H9 (cell line): ENCODE results near the gene IL16. TPM values are rescaled to one million over a fixed set of nuclear protein-coding genes. Genes with fewer than 3 reads are reported as not detected.

ENCODE experiments used
- DNase-seq: peaks from one replicate; pipeline ENCODE4 v3.0.0-alpha.2; 2017
- H2AFZ ChIP-seq: one replicate; pipeline ENCODE4 v1.6.1; 2013; ENCODE audit warnings: mild to moderate bottlenecking, low read length, control low read depth, moderate library complexity
- H2AK5ac ChIP-seq: 2 replicates; pipeline ENCODE4 v1.6.1; 2013; ENCODE audit warnings: low read length, control low read depth, mixed read lengths; ENCODE audit not compliant: insufficient read length
- H2BK120ac ChIP-seq: one replicate; pipeline ENCODE4 v1.6.1; 2013; ENCODE audit warnings: low read depth, mild to moderate bottlenecking, low read length, control low read depth, inconsistent platforms; ENCODE audit not compliant: poor library complexity, severe bottlenecking
- H2BK12ac ChIP-seq: 2 replicates; pipeline ENCODE4 v1.6.1; 2013; ENCODE audit warnings: low read length, control low read depth, mixed read lengths, low read depth; ENCODE audit not compliant: insufficient read length
- H2BK15ac ChIP-seq: 2 replicates; pipeline ENCODE4 v1.6.1; 2013; ENCODE audit warnings: low read depth, low read length, control low read depth
- H2BK20ac ChIP-seq: one replicate; pipeline ENCODE4 v1.6.1; 2013; ENCODE audit warnings: low read depth, mild to moderate bottlenecking, low read length, control low read depth, inconsistent platforms; ENCODE audit not compliant: poor library complexity, severe bottlenecking
- H2BK5ac ChIP-seq: 2 replicates; pipeline ENCODE4 v1.6.1; 2013; ENCODE audit warnings: low read length, control low read depth, mixed read lengths; ENCODE audit not compliant: insufficient read length
- H3K14ac ChIP-seq: 2 replicates; pipeline ENCODE4 v1.6.1; 2013; ENCODE audit warnings: low read length, control low read depth; ENCODE audit not compliant: insufficient read depth
- H3K18ac ChIP-seq: 2 replicates; pipeline ENCODE4 v1.6.1; 2013; ENCODE audit warnings: low read depth, mild to moderate bottlenecking, mixed read lengths, low read length, control low read depth; ENCODE audit not compliant: insufficient read length
- H3K23ac ChIP-seq: 2 replicates; pipeline ENCODE4 v1.6.1; 2013; ENCODE audit warnings: low read length, control low read depth, mixed read lengths, low read depth; ENCODE audit not compliant: insufficient read length
- H3K23me2 ChIP-seq: 2 replicates; pipeline ENCODE4 v1.6.1; 2013; ENCODE audit warnings: low read depth, mild to moderate bottlenecking, mixed read lengths, low read length, control low read depth; ENCODE audit not compliant: insufficient read length, poor library complexity, severe bottlenecking
- H3K27ac ChIP-seq: 2 replicates; pipeline ENCODE4 v1.5.1; 2013; ENCODE audit warnings: low read length, control low read depth, mixed read lengths, low read depth; ENCODE audit not compliant: insufficient read length
- H3K27me3 ChIP-seq: 2 replicates; pipeline ENCODE4 v1.6.1; 2013; ENCODE audit warnings: low read length, control low read depth, inconsistent platforms; ENCODE audit not compliant: insufficient read depth
- H3K4ac ChIP-seq: 2 replicates; pipeline ENCODE4 v1.6.1; 2013; ENCODE audit warnings: low read depth, mild to moderate bottlenecking, control low read depth, inconsistent platforms, low read length, moderate library complexity
- H3K4me1 ChIP-seq: 2 replicates; pipeline ENCODE4 v1.6.1; 2013; ENCODE audit warnings: low read length, control low read depth, inconsistent platforms; ENCODE audit not compliant: insufficient read depth
- H3K4me2 ChIP-seq: 2 replicates; pipeline ENCODE4 v1.6.1; 2013; ENCODE audit warnings: low read length, control low read depth, mixed read lengths; ENCODE audit not compliant: insufficient read length, insufficient read depth
- H3K56ac ChIP-seq: 2 replicates; pipeline ENCODE4 v1.6.1; 2013; ENCODE audit warnings: low read depth, mild to moderate bottlenecking, mixed read lengths, low read length, control low read depth; ENCODE audit not compliant: insufficient read length
- H3K79me1 ChIP-seq: 2 replicates; pipeline ENCODE4 v1.6.1; 2013; ENCODE audit warnings: low read depth, mild to moderate bottlenecking, moderate library complexity, low read length, control low read depth, inconsistent platforms; ENCODE audit not compliant: insufficient read depth, poor library complexity, severe bottlenecking
- H3K79me2 ChIP-seq: 2 replicates; pipeline ENCODE4 v1.6.1; 2013; ENCODE audit warnings: low read length, control low read depth, inconsistent platforms; ENCODE audit not compliant: insufficient read depth
- H3K9ac ChIP-seq: 2 replicates; pipeline ENCODE4 v1.6.1; 2013; ENCODE audit warnings: low read length, control low read depth, mixed read lengths; ENCODE audit not compliant: insufficient read length; ENCODE audit errors: extremely low read depth
- H3K9me3 ChIP-seq: one replicate; pipeline ENCODE4 v1.6.1; 2013; ENCODE audit warnings: low read depth, low read length, inconsistent platforms; ENCODE audit not compliant: control insufficient read depth
- H3T11ph ChIP-seq: one replicate; pipeline ENCODE4 v1.6.1; 2013; ENCODE audit warnings: mild to moderate bottlenecking, low read length, control low read depth, inconsistent platforms
- H4K20me1 ChIP-seq: one replicate; pipeline ENCODE4 v1.6.1; 2013; ENCODE audit not compliant: control insufficient read depth, insufficient read length, insufficient read depth
- H4K5ac ChIP-seq: 2 replicates; pipeline ENCODE4 v1.6.1; 2013; ENCODE audit warnings: low read depth, mild to moderate bottlenecking, mixed read lengths, low read length, control low read depth; ENCODE audit not compliant: insufficient read length
- H4K8ac ChIP-seq: replicated peaks from 2 replicates; pipeline ENCODE4 v1.6.1; 2013; ENCODE audit warnings: low read length, control low read depth, mixed read lengths, low read depth; ENCODE audit not compliant: insufficient read length
- H4K91ac ChIP-seq: 2 replicates; pipeline ENCODE4 v1.6.1; 2013; ENCODE audit warnings: low read depth, mild to moderate bottlenecking, moderate library complexity, mixed read lengths, low read length, control low read depth; ENCODE audit not compliant: insufficient read length
- H3K27ac Mint-ChIP-seq, 3 experiments: 2 replicates in 2 of 3; 3 replicates in 1 of 3; pipeline ENCODE4 v1.8.0; 2020 to 2021; ENCODE audit warnings: mixed read lengths in 3 of 3, mild to moderate bottlenecking in 1 of 3, moderate library complexity in 1 of 3
- H3K27me3 Mint-ChIP-seq: 2 replicates; pipeline ENCODE4 v1.8.0; 2021; ENCODE audit warnings: low read depth, mild to moderate bottlenecking, moderate library complexity, mixed read lengths
- H3K36me3 Mint-ChIP-seq, 3 experiments: 2 replicates in 2 of 3; 3 replicates in 1 of 3; pipeline ENCODE4 v1.8.0; 2020 to 2021; ENCODE audit warnings: low read depth in 3 of 3, mixed read lengths in 3 of 3; ENCODE audit not compliant: insufficient read depth in 1 of 3
- H3K4me1 Mint-ChIP-seq, 2 experiments: 2 replicates each; pipeline ENCODE4 v1.8.0; 2020; ENCODE audit warnings: mixed read lengths in 2 of 2
- H3K4me3 Mint-ChIP-seq, 2 experiments: 2 replicates in 1 of 2; 3 replicates in 1 of 2; pipeline ENCODE4 v1.8.0; 2020 to 2021; ENCODE audit warnings: mild to moderate bottlenecking in 2 of 2, mixed read lengths in 2 of 2, moderate library complexity in 1 of 2
- H3K9me3 Mint-ChIP-seq, 2 experiments: 2 replicates in 1 of 2; 3 replicates in 1 of 2; pipeline ENCODE4 v1.8.0; 2020; ENCODE audit warnings: mild to moderate bottlenecking in 2 of 2, mixed read lengths in 2 of 2, moderate library complexity in 1 of 2
- CTCF ChIP-seq: fragments of 200-600 bp; sonication (generic); conservative IDR thresholded peaks from 3 replicates; pipeline ENCODE4 v1.8.0; 2021; ENCODE audit warnings: antibody characterized with exemption, mild to moderate bottlenecking
- WGBS: extraction: QIAGEN DNeasy Blood & Tissue Kit; methylation state at CpG from one replicate; pipeline ENCODE4 v1.1.7; 2013; ENCODE audit warnings: missing lambda C conversion rate, low lambda C conversion rate, mixed read lengths; ENCODE audit not compliant: insufficient read length; ENCODE audit errors: extremely low coverage; 5-methylcytosine and 5-hydroxymethylcytosine counted together
- total RNA-seq: library from RNA; stranded (reverse); gene quantifications from 2 replicates; pipeline ENCODE4 v1.2.1, GENCODE V29; 2021

The IL16 gene
- total RNA-seq, 1 experiment from 2014 or later: 0.28 TPM

GRCh38 chr15:81341351-81341750 is 144.7 kb downstream of the IL16 start:
- TF ChIP-seq CTCF: no peak
- no peaks in the 10 kb centered on the region for H3K9me3 Mint-ChIP-seq
- no CpG with 5 or more reads among the region's 4 CpGs for WGBS

More at GRCh38 chr15:81341351-81341750, 144.7 kb downstream of the IL16 start:
- H4K5ac ChIP-seq: no peak overlapping the region
- Mint-ChIP-seq H3K27me3 (no peaks in the 10 kb centered on the region; the same call in 1 of the 2 replicates), H3K4me3 (no peak overlapping the region), H3K4me1 (0 out of 4 replicates have a peak, but pooled peaks cover 0 to 2% of the 10 kb centered on the region in 2 experiments), H3K27ac (no peak overlapping the region), H3K36me3 (no peaks in the 10 kb centered on the region)
- H3K9me3 ChIP-seq: no peaks in the 10 kb centered on the region
- no peak overlapping the region for H2BK120ac ChIP-seq
- H3K56ac ChIP-seq: no peak overlapping the region
- H3K23me2 ChIP-seq: no peaks in the 10 kb centered on the region
- H3K27me3 ChIP-seq: no peaks in the 10 kb centered on the region
- H2AK5ac ChIP-seq: no peak overlapping the region
- no peak overlapping the region for H3K14ac ChIP-seq
- no peak overlapping the region for H4K91ac ChIP-seq
- no peak overlapping the region for H3K18ac ChIP-seq
- no peaks in the 10 kb centered on the region for H3K79me1 ChIP-seq
- no peak overlapping the region for H3K4me2 ChIP-seq
- H2AFZ ChIP-seq: no peak overlapping the region
- no peak overlapping the region for H2BK20ac ChIP-seq
- no peak overlapping the region for H3T11ph ChIP-seq
- no peaks in the 10 kb centered on the region for H3K4me1 ChIP-seq
- no peak overlapping the region for H3K4ac ChIP-seq
- no peaks in the 10 kb centered on the region for H3K79me2 ChIP-seq
- H4K8ac ChIP-seq: no peak overlapping the region
- no peak overlapping the region for H2BK12ac ChIP-seq
- no peak overlapping the region for H2BK15ac ChIP-seq
- H4K20me1 ChIP-seq: no peaks in the 10 kb centered on the region
- H2BK5ac ChIP-seq: no peak overlapping the region
- no peak overlapping the region for H3K27ac ChIP-seq
- no peak overlapping the region for H3K23ac ChIP-seq
- no peak overlapping the region for H3K9ac ChIP-seq
- DNase-seq: no peak
